ENCODE results near the gene PCSK7. TPM values are rescaled to one million over a fixed set of nuclear protein-coding genes. Genes with fewer than 3 reads are reported as not detected.
A peak's percentile ranks its signal among the peaks of the same experiment; 100 is the strongest.

Gene PCSK7
- total and polyA plus RNA-seq, 2 donors from 2014 or later: 14.5 to 70.2 TPM

GRCh38 chr11:117179048-117179999 lies 52.5 kb downstream of the PCSK7 start:
- intact Hi-C loops (cut with DNase I): no loop called here
- peak in 1 of 5 donors; percentile 89 for DNase-seq
- peak overlapping the region; percentile 79 to 81 for H3K27ac ChIP-seq (ENCODE audit: low read depth in 2 of 2, low read length in 2 of 2)

GRCh38 chr11:117178210-117179034 lies 53.5 kb downstream of the PCSK7 start, which contains the start of gene SIDT2:
Gene SIDT2, plus strand, starts transcription at chr11:117178743. Its CDS starts 521 bp downstream, at chr11:117179264.
- Histone ChIP-seq H3K27me3 (ENCODE audit: control insufficient read depth, insufficient read depth, low read length) (no peaks in the 10 kb centered on the region), H3K4me3 (ENCODE audit: low read length in 3 of 3) (peak within 1 kb of the TSS; percentile 79 to 93 (median 82)), H3K9me3 (ENCODE audit: control insufficient read depth in 2 of 3, insufficient read depth in 1 of 3, low read length in 3 of 3) (no peaks in the 10 kb centered on the region), H3K27ac (ENCODE audit: low read depth in 2 of 2, low read length in 2 of 2) (peak within 1 kb of the TSS; percentile 79 to 81), H3K36me3 (ENCODE audit: control insufficient read depth in 2 of 3, insufficient read depth in 3 of 3, low read length in 3 of 3) (peaks cover 0 to 8% (median 4%) of the 10 kb centered on the region in 3 donors), H3K9ac (ENCODE audit: low read length in 3 of 3) (peak within 1 kb of the TSS; percentile 61 to 86 (median 72)), H3K4me1 (ENCODE audit: control insufficient read depth in 2 of 3, insufficient read depth in 2 of 3, low read depth in 1 of 3, low read length in 3 of 3) (peaks cover 0 to 19% (median 5%) of the 10 kb centered on the region in 3 donors)
- intact Hi-C loops (cut with DNase I): no loop called here
- peak; percentile 97 to 99 (median 98) for DNase-seq
- no peak for TF ChIP-seq CTCF (IDR thresholded peaks at IDR 0.05; ENCODE audit: borderline replicate concordance, extremely low read depth, insufficient read depth)
- FAIRE-seq: peak; percentile 27

More at GRCh38 chr11:117179048-117179999, 52.5 kb downstream of the PCSK7 start:
- FAIRE-seq: no peak
- peak overlapping the region; percentile 61 to 86 (median 72) for H3K9ac ChIP-seq (ENCODE audit: low read length in 3 of 3)
- peaks cover 0 to 13% (median 4%) of the 10 kb centered on the region in 3 donors for H3K36me3 ChIP-seq (ENCODE audit: control insufficient read depth in 2 of 3, insufficient read depth in 3 of 3, low read length in 3 of 3)
- peak overlapping the region; percentile 65 to 93 (median 82) for H3K4me3 ChIP-seq (ENCODE audit: low read length in 3 of 3)
- H3K27me3 ChIP-seq (ENCODE audit: control insufficient read depth, insufficient read depth, low read length): no peaks in the 10 kb centered on the region
- TF ChIP-seq CTCF (IDR thresholded peaks at IDR 0.05; ENCODE audit: borderline replicate concordance, extremely low read depth, insufficient read depth): no peak
- peaks cover 0 to 19% (median 5%) of the 10 kb centered on the region in 3 donors for H3K4me1 ChIP-seq (ENCODE audit: control insufficient read depth in 2 of 3, insufficient read depth in 2 of 3, low read depth in 1 of 3, low read length in 3 of 3)
- H3K9me3 ChIP-seq (ENCODE audit: control insufficient read depth in 2 of 3, insufficient read depth in 1 of 3, low read length in 3 of 3): no peaks in the 10 kb centered on the region

- no peak for FAIRE-seq
These were observed 54.2 kb downstream of the PCSK7 start for GRCh38 chr11:117177534-117178209.

More at GRCh38 chr11:117177534-117178209, 54.2 kb downstream of the PCSK7 start:
- Histone ChIP-seq H3K9me3 (ENCODE audit: control insufficient read depth in 2 of 3, insufficient read depth in 1 of 3, low read length in 3 of 3) (no peaks in the 10 kb centered on the region), H3K4me3 (ENCODE audit: low read length in 3 of 3) (peak overlapping the region; percentile 58 to 79 (median 58)), H3K9ac (ENCODE audit: low read length in 3 of 3) (peak overlapping the region in 1 of 3 donors; percentile 70), H3K27me3 (ENCODE audit: control insufficient read depth, insufficient read depth, low read length) (no peaks in the 10 kb centered on the region), H3K4me1 (ENCODE audit: control insufficient read depth in 2 of 3, insufficient read depth in 2 of 3, low read depth in 1 of 3, low read length in 3 of 3) (peaks cover 5 to 19% (median 5%) of the 10 kb centered on the region in 3 donors), H3K36me3 (ENCODE audit: control insufficient read depth in 2 of 3, insufficient read depth in 3 of 3, low read length in 3 of 3) (peaks cover 0 to 6% (median 4%) of the 10 kb centered on the region in 3 donors), H3K27ac (ENCODE audit: low read depth in 2 of 2, low read length in 2 of 2) (no peak overlapping the region)
- intact Hi-C loops (cut with DNase I): no loop called here
- TF ChIP-seq CTCF (IDR thresholded peaks at IDR 0.05; ENCODE audit: borderline replicate concordance, extremely low read depth, insufficient read depth): no peak
- DNase-seq: no peak

Data from kidney (tissue), 14 donors.